ENCODE data around the gene LHX3. TPM values are rescaled to one million over a fixed set of nuclear protein-coding genes. Genes with fewer than 3 reads are reported as not detected.

LHX3 gene
- total RNA-seq, 2 donors from 2014 or later, result not detected

DNA sequence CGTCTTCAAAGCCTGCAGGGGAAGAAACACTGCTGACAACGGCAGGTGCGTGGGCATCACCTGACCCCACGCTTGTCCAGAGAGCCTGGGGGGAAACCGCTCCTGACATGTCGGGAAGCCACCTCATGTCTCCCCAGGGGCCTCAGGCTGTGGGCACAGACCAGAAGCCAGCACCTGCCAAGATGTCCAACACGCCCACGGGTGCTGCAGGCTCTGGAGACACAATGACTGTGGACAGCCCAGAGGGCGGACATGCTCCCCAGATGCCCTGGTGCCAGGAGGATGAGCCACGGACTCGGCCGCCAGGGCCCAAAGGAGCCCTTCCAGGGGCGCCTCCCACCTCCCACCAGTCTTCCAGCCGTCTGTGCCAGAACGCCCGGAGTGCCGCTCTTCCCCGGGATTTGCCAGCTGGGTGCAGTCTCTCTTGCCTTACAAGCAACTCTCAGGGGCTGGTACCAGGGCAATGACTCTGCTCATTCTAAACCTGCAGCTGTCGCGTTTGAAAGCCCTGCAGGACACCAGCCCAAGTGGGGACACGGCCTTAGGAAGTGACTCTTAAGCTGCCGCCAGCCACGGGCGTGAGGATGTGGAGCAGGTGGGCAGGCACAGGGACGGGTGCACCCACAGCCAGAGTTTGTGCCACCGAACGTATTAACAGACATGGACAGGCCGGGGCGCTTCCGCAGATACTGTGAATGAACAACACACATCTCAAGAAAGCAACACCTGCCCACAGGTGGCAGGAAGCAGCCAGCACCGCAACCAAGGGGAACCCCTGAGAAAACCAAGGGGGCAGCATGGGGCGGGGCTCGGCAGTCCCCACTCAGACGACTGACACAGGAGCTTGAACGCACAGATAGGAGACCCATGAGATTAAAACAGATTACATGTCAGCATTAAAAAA, 6.8 kb upstream of the LHX3 start:
- Histone ChIP-seq H3K9me3 (no peaks in the 10 kb centered on the region), H3K4me3 (no peak overlapping the region), H3K4me1 (ENCODE audit: control insufficient read depth in 1 of 2, low read depth in 2 of 2) (no peaks in the 10 kb centered on the region), H3K27ac (no peak overlapping the region), H3K27me3 (replicated peaks; ENCODE audit: insufficient read depth) (no peaks in the 10 kb centered on the region), H3K36me3 (peaks cover 19% of the 10 kb centered on the region)
- TF ChIP-seq, protein P1, sequence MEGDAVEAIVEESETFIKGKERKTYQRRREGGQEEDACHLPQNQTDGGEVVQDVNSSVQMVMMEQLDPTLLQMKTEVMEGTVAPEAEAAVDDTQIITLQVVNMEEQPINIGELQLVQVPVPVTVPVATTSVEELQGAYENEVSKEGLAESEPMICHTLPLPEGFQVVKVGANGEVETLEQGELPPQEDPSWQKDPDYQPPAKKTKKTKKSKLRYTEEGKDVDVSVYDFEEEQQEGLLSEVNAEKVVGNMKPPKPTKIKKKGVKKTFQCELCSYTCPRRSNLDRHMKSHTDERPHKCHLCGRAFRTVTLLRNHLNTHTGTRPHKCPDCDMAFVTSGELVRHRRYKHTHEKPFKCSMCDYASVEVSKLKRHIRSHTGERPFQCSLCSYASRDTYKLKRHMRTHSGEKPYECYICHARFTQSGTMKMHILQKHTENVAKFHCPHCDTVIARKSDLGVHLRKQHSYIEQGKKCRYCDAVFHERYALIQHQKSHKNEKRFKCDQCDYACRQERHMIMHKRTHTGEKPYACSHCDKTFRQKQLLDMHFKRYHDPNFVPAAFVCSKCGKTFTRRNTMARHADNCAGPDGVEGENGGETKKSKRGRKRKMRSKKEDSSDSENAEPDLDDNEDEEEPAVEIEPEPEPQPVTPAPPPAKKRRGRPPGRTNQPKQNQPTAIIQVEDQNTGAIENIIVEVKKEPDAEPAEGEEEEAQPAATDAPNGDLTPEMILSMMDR (IDR thresholded peaks at IDR 0.05), result no peak
- ATAC-seq (ENCODE audit: insufficient number of reproducible peaks, low FRiP score, low read depth) (no peak), DNase-seq (ENCODE audit: low spot score) (no peak)

DNA sequence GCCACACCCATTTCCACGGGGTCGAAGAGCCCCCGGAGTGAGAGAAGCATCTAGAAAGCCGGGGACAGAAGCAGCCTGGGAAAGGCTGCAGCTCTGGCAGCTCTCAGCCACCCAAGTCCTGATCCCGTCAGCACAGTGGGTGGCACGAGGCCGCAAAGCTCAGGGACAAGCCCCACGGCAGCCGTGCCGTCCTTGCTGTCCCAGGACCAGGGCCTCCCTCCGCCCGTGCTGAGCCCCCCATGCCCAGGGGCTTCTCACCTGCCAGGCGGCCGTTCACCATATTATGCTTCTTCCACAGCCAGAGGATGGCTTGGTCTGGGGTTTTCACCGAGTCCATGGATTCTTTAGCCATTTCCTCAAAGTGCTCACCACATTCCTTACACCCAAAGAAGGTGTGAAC, 6.1 kb upstream of the LHX3 start:
- H3K27me3 ChIP-seq (replicated peaks; ENCODE audit: insufficient read depth), result no peaks in the 10 kb centered on the region
- no peaks in the 10 kb centered on the region for H3K9me3 ChIP-seq
- H3K27ac ChIP-seq, result no peak overlapping the region
- H3K4me3 ChIP-seq, result no peak overlapping the region
- H3K36me3 ChIP-seq, result peaks cover 19% of the 10 kb centered on the region
- DNase-seq (ENCODE audit: low spot score) (no peak), ATAC-seq (ENCODE audit: insufficient number of reproducible peaks, low FRiP score, low read depth) (no peak)
- TF ChIP-seq, protein P1 (IDR thresholded peaks at IDR 0.05), result no peak
- no peaks in the 10 kb centered on the region for H3K4me1 ChIP-seq (ENCODE audit: control insufficient read depth in 1 of 2, low read depth in 2 of 2)

DNA sequence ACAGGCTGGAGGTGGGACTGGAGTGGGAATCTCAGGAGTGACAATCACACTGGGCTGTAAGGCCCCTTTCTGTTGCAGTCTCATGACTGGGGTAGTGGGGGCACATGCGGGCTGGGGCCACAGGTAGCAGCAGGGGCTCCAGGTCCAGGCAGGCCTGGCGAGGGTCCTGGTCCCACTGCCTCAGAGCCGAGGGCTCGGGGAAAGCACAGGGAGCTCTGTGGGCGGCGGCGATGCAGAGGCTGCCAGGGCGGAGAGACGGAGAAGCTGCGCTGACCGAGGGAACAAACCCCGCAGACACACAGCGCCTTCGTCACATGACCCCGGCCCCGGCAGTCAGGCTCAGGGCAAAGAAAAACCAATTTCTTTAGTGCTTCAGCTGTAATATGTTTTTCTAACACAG, 5.3 kb upstream of the LHX3 start:
- Histone ChIP-seq H3K36me3 (peaks cover 19% of the 10 kb centered on the region), H3K9me3 (no peaks in the 10 kb centered on the region), H3K4me1 (ENCODE audit: control insufficient read depth in 1 of 2, low read depth in 2 of 2) (no peaks in the 10 kb centered on the region), H3K27me3 (replicated peaks; ENCODE audit: insufficient read depth) (no peaks in the 10 kb centered on the region), H3K4me3 (no peak overlapping the region), H3K27ac (no peak overlapping the region)
- DNase-seq (ENCODE audit: low spot score) (no peak), ATAC-seq (ENCODE audit: insufficient number of reproducible peaks, low FRiP score, low read depth) (no peak)
- TF ChIP-seq, protein P1 (IDR thresholded peaks at IDR 0.05), result no peak

DNA sequence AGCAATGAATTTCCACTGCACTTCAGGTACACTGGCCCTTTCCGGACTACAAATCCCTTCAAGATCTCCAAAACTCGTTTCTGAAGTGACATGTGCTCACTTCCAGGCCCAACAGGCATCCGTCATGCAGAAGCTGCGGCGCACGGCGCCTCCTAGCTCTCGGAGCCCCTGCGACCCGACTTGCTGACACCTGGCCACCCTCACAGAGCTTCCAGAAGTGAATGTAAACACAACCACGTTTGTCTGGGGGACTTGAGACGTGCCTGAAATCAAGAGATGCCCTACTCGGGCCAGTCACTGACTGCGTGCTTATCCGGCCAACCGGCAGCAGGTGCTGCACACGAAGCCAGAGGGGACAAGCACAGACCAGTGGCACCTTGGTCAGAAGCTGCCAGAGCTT, 4.9 kb upstream of the LHX3 start:
- H3K36me3 ChIP-seq, result peaks cover 18% of the 10 kb centered on the region
- no peaks in the 10 kb centered on the region for H3K4me1 ChIP-seq (ENCODE audit: control insufficient read depth in 1 of 2, low read depth in 2 of 2)
- TF ChIP-seq, protein P1 (IDR thresholded peaks at IDR 0.05), result no peak

DNA sequence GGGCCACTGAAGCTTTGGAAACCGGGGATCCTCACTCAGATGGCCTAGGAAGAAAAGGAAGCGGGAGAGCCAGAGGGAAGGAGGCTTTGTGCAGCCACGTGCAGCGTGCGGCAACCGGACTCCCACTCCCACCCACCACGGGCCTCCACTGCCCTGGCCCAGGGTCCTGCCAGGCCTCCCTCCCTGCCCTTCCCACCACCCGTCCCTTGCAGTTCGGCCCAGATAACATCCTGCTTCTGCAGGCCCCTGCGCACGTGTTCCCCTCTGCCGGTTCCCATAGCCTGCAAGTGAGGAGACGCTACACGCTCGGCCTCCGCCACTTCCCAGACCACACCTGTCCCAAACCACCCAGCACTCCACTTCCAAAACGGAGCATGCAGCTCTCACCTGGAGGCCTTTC, 4.3 kb upstream of the LHX3 start:
- Histone ChIP-seq H3K4me3 (no peak overlapping the region), H3K36me3 (peaks cover 13% of the 10 kb centered on the region), H3K9me3 (no peaks in the 10 kb centered on the region), H3K4me1 (ENCODE audit: control insufficient read depth in 1 of 2, low read depth in 2 of 2) (no peaks in the 10 kb centered on the region), H3K27ac (no peak overlapping the region), H3K27me3 (replicated peaks; ENCODE audit: insufficient read depth) (peaks cover 5% of the 10 kb centered on the region)
- TF ChIP-seq, protein P1 (IDR thresholded peaks at IDR 0.05), result no peak
- ATAC-seq (ENCODE audit: insufficient number of reproducible peaks, low FRiP score, low read depth) (no peak), DNase-seq (ENCODE audit: low spot score) (no peak)

More for the DNA sequence above, 4.9 kb upstream of the LHX3 start:
- no peaks in the 10 kb centered on the region for H3K27me3 ChIP-seq (replicated peaks; ENCODE audit: insufficient read depth)
- ATAC-seq (ENCODE audit: insufficient number of reproducible peaks, low FRiP score, low read depth) (no peak), DNase-seq (ENCODE audit: low spot score) (no peak)
- no peaks in the 10 kb centered on the region for H3K9me3 ChIP-seq
- H3K27ac ChIP-seq, result no peak overlapping the region
- H3K4me3 ChIP-seq, result no peak overlapping the region
